IPS-15b (cell line): ENCODE data around the gene TGFA.

Source experiments
- H3K27me3 ChIP-seq: one replicate; pipeline ENCODE4 v1.6.1; 2013; ENCODE audit warnings: low read length; ENCODE audit not compliant: control insufficient read depth, insufficient read depth
- H3K36me3 ChIP-seq: one replicate; pipeline ENCODE4 v1.6.1; 2013; ENCODE audit warnings: low read length; ENCODE audit not compliant: control insufficient read depth, insufficient read depth
- H3K4me1 ChIP-seq: one replicate; pipeline ENCODE4 v1.6.1; 2013; ENCODE audit warnings: mild to moderate bottlenecking, low read length; ENCODE audit not compliant: control insufficient read depth, insufficient read depth
- H3K4me3 ChIP-seq: one replicate; pipeline ENCODE4 v1.5.1; 2013; ENCODE audit warnings: low read depth, low read length
- H3K9ac ChIP-seq: one replicate; pipeline ENCODE4 v1.6.1; 2013; ENCODE audit warnings: low read depth, mild to moderate bottlenecking, low read length
- H3K9me3 ChIP-seq: one replicate; pipeline ENCODE4 v1.6.1; 2013; ENCODE audit warnings: mild to moderate bottlenecking, low read length; ENCODE audit not compliant: control insufficient read depth, insufficient read depth

TGFA gene

DNA sequence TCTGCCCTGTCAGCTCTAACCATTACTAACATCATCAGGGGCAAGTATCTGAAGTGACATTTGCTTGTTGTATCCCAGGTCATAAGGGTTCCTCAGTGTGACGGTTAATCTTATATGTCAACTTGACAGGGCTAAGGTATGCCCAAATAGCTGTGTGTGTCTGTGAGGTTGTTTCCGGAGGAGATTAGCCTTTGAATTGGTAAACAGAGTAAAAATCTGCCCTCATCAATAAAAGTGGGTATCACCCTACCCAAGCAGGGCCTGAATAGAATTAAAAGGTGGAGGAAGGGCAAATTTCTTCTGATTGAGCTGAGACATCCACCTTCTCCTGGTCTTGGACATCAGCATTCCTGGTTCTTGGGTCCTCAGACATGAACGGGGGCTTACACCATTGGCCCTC is 12.8 kb upstream of the TGFA start:
- Histone ChIP-seq H3K9ac (no peak overlapping the region), H3K4me3 (no peak overlapping the region), H3K27me3 (no peaks in the 10 kb centered on the region), H3K36me3 (no peaks in the 10 kb centered on the region), H3K9me3 (no peaks in the 10 kb centered on the region), H3K4me1 (no peaks in the 10 kb centered on the region)

DNA sequence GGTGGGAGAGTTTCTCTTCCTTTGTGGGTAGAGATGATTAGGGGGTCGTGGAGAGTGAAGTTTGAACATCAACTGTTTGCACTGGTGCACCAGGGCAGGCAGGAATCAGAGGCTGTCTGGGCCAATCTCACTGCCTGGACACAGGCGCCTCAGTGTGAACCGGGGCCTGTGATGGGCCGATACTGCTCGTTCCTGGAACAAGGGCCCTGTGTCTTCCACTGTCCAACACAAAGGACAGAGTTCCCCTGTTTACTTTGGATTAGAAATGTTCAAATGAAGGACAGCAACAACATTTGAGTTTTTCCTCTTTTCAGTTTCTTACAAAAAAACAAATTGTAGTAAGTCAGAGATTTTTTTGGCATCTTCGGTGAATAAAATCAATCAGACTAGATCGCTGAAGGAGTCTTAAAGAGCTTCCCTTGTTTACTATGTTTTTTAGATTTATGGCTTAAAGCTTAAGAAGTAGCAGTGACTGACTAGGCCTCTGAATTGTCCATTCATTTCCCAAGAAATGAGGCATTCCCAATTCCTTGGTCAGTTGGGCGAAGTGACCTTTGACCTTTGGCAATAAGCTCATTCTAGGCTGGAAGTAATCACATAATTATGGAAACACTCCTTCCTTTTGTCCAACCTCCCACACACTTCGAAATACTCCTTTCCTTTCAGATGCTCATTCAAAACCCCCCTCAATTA is 11.6 kb upstream of the TGFA start:
- no peaks in the 10 kb centered on the region for H3K9me3 ChIP-seq
- no peaks in the 10 kb centered on the region for H3K4me1 ChIP-seq
- H3K36me3 ChIP-seq, result no peaks in the 10 kb centered on the region
- H3K9ac ChIP-seq, result no peak overlapping the region
- H3K27me3 ChIP-seq, result no peaks in the 10 kb centered on the region
- no peak overlapping the region for H3K4me3 ChIP-seq

GRCh38 chr2:70561893-70562292 is 8.3 kb upstream of the TGFA start:
- H3K9ac ChIP-seq, result no peak overlapping the region
- H3K9me3 ChIP-seq, result no peaks in the 10 kb centered on the region
- no peaks in the 10 kb centered on the region for H3K4me1 ChIP-seq
- no peaks in the 10 kb centered on the region for H3K36me3 ChIP-seq
- peaks cover 6% of the 10 kb centered on the region for H3K27me3 ChIP-seq
- H3K4me3 ChIP-seq, result no peak overlapping the region

- Histone ChIP-seq H3K4me1 (no peaks in the 10 kb centered on the region), H3K36me3 (no peaks in the 10 kb centered on the region), H3K4me3 (no peak overlapping the region), H3K9ac (no peak overlapping the region), H3K9me3 (no peaks in the 10 kb centered on the region), H3K27me3 (peaks cover 7% of the 10 kb centered on the region)
Observed at GRCh38 chr2:70560442-70560841, 6.8 kb upstream of the TGFA start.

- H3K27me3 ChIP-seq, result peaks cover 11% of the 10 kb centered on the region
- no peaks in the 10 kb centered on the region for H3K36me3 ChIP-seq
- no peaks in the 10 kb centered on the region for H3K9me3 ChIP-seq
- H3K4me1 ChIP-seq, result no peaks in the 10 kb centered on the region
- H3K4me3 ChIP-seq, result no peak overlapping the region
- H3K9ac ChIP-seq, result no peak overlapping the region
Observed at GRCh38 chr2:70560040-70560439, 6.4 kb upstream of the TGFA start.

GRCh38 chr2:70558195-70558808 is 4.7 kb upstream of the TGFA start:
- H3K9ac ChIP-seq, result no peak overlapping the region
- H3K36me3 ChIP-seq, result no peaks in the 10 kb centered on the region
- peaks cover 2% of the 10 kb centered on the region for H3K4me1 ChIP-seq
- no peak overlapping the region for H3K4me3 ChIP-seq
- peaks cover 14% of the 10 kb centered on the region for H3K27me3 ChIP-seq
- H3K9me3 ChIP-seq, result no peaks in the 10 kb centered on the region

- Histone ChIP-seq H3K36me3 (no peaks in the 10 kb centered on the region), H3K27me3 (peaks cover 21% of the 10 kb centered on the region), H3K9me3 (no peaks in the 10 kb centered on the region), H3K4me3 (no peak overlapping the region), H3K4me1 (peaks cover 2% of the 10 kb centered on the region), H3K9ac (no peak overlapping the region)
Observed at GRCh38 chr2:70557171-70557838, 3.7 kb upstream of the TGFA start.

DNA sequence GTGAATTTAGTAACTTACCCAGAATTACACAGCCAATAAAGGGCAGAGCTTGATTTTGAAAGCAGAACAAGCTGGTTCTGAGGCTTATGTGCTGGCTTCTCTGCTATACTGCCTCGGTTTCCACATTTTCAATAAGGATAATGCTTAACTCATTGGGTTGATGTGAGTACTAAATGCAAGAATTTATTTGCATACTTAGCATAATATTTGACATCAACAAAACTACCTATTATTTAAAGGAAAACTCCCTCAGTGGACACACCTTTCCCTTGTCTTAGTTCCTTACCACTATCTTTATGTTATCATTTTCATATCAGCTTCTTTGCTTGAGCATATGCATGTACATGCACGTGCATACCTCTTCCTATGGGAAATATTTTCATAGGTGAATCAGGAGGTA is 3.0 kb upstream of the TGFA start:
- no peak overlapping the region for H3K9ac ChIP-seq
- H3K4me1 ChIP-seq, result peaks cover 2% of the 10 kb centered on the region
- no peaks in the 10 kb centered on the region for H3K9me3 ChIP-seq
- H3K27me3 ChIP-seq, result peaks cover 28% of the 10 kb centered on the region
- H3K4me3 ChIP-seq, result no peak overlapping the region
- no peaks in the 10 kb centered on the region for H3K36me3 ChIP-seq

- peaks cover 2% of the 10 kb centered on the region for H3K4me1 ChIP-seq
- H3K9ac ChIP-seq, result no peak overlapping the region
- H3K36me3 ChIP-seq, result no peaks in the 10 kb centered on the region
- H3K4me3 ChIP-seq, result peak overlapping the region; percentile 59
- peaks cover 37% of the 10 kb centered on the region for H3K27me3 ChIP-seq
- no peaks in the 10 kb centered on the region for H3K9me3 ChIP-seq
Observed at GRCh38 chr2:70554338-70554892, 789 bp upstream of the TGFA start.

- Histone ChIP-seq H3K9me3 (no peaks in the 10 kb centered on the region), H3K36me3 (no peaks in the 10 kb centered on the region), H3K27me3 (peaks cover 36% of the 10 kb centered on the region), H3K4me1 (peaks cover 2% of the 10 kb centered on the region), H3K9ac (peak overlapping the region; percentile 24), H3K4me3 (peak overlapping the region; percentile 59)
Observed at GRCh38 chr2:70553334-70553583, 367 bp downstream of the TGFA start.

GRCh38 chr2:70552501-70553333 is 909 bp downstream of the TGFA start:
- Histone ChIP-seq H3K4me1 (peaks cover 2% of the 10 kb centered on the region), H3K9me3 (no peaks in the 10 kb centered on the region), H3K27me3 (peaks cover 36% of the 10 kb centered on the region), H3K9ac (peak overlapping the region; percentile 24), H3K36me3 (no peaks in the 10 kb centered on the region), H3K4me3 (peak overlapping the region; percentile 59)
